NB4 (cell line): Measurements from ENCODE around the gene GRID2.

Experiments
- DNase-seq: peaks from one replicate; pipeline ENCODE4 v3.0.0; 2010; ENCODE audit warnings: low read depth
- H3K4me3 ChIP-seq: one replicate; pipeline ENCODE4 v1.5.1; 2011; ENCODE audit warnings: mild to moderate bottlenecking, low read depth, low read length, moderate library complexity
- MYC ChIP-seq: IDR thresholded peaks from 2 replicates; pipeline ENCODE4 v1.6.1; 2011; ENCODE audit warnings: low read depth, low read length
- POLR2A ChIP-seq: IDR thresholded peaks from 2 replicates; pipeline ENCODE4 v1.6.1; 2011; ENCODE audit warnings: mild to moderate bottlenecking; ENCODE audit not compliant: insufficient read length; ENCODE audit errors: extremely low read depth
- TF ChIP-seq, protein P1 (sequence below): IDR thresholded peaks from 2 replicates; pipeline ENCODE4 v1.6.1; 2011; ENCODE audit warnings: low read depth, low read length
- TF ChIP-seq, protein P2 (sequence below): IDR thresholded peaks from one replicate; pipeline ENCODE4 v1.5.1; 2012; ENCODE audit warnings: low read depth, low read length

Gene GRID2

DNA sequence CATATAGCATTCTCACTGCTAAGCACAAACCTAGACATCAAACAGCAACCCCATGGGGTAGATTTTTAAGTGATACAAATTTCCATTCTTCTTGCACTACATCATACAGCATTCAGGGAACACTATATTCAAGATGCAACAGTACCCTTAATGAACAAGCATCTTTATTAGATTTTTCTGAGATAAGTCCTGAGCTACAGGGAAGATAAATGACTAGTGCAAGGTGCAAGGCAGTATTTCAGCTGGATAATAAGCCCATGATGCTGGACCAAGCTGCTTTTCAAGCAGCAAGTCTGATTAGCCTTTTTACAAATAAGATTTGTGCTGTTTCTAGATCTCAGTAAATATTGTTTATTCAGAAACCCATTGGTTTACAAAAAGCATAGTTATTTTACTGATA, 1332.2 kb downstream of the GRID2 start:
- no peak for DNase-seq
- TF ChIP-seq POLR2A (no peak), MYC (no peak)
- TF ChIP-seq, protein P1, sequence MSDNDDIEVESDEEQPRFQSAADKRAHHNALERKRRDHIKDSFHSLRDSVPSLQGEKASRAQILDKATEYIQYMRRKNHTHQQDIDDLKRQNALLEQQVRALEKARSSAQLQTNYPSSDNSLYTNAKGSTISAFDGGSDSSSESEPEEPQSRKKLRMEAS, result no peak
- TF ChIP-seq, protein P2, sequence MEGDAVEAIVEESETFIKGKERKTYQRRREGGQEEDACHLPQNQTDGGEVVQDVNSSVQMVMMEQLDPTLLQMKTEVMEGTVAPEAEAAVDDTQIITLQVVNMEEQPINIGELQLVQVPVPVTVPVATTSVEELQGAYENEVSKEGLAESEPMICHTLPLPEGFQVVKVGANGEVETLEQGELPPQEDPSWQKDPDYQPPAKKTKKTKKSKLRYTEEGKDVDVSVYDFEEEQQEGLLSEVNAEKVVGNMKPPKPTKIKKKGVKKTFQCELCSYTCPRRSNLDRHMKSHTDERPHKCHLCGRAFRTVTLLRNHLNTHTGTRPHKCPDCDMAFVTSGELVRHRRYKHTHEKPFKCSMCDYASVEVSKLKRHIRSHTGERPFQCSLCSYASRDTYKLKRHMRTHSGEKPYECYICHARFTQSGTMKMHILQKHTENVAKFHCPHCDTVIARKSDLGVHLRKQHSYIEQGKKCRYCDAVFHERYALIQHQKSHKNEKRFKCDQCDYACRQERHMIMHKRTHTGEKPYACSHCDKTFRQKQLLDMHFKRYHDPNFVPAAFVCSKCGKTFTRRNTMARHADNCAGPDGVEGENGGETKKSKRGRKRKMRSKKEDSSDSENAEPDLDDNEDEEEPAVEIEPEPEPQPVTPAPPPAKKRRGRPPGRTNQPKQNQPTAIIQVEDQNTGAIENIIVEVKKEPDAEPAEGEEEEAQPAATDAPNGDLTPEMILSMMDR, result no peak
- no peak overlapping the region for H3K4me3 ChIP-seq

DNA sequence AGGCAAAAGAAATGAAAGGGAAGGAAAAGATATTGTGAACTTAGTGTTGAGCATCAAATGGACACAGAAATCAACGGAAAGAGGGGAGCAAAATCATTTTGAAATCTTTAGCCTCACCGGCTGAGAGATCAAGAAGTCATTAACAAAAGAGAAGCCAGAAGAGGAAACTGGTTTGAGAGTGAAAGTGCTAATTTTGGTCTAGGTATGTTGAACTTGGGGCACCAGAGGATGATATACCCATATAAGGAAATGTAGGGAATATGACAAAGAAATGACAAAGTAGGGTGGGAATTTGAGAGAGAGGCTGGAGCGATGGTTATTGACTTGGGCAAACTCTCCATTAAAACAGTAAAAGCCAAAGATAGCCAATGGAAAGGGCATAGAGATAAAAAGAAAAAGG, 1341.4 kb downstream of the GRID2 start:
- no peak overlapping the region for H3K4me3 ChIP-seq
- no peak for TF ChIP-seq MYC
- TF ChIP-seq, protein P2, result no peak
- TF ChIP-seq, protein P1, result no peak
- TF ChIP-seq POLR2A, result no peak
- no peak for DNase-seq

DNA sequence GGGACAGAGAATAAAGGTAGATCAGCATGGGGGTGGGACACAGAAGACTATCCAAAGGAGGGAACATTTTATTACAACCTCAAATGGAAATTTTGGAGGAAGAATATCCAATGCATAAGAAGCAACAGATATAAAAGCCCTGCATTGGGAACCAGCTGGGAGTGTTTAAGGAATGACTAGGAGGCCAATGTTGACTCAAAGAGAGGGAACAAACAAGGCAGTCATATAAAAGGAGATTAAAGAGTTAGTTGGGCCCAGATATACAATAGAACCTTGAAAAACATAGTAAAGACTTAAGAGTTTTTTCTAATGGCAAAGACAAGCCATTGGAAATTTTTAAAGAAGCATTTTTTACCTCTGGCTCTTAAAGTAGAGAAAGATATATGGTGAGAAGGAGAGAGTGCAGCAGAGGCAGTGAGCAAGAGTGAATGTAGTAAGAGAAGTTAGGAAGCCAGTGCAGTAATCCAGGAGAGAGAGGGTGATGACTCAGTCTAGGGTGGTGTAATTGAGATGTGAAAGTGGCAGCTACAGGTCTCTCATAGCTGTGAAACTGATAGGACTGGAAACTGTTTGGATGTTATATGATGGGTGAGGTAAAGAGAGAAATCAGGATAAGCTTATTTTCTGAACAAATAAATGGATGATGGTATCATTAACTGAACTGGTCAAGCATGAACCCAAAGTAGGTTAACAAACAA, 1342.6 kb downstream of the GRID2 start:
- no peak for TF ChIP-seq POLR2A
- TF ChIP-seq, protein P1, result no peak
- TF ChIP-seq, protein P2, result no peak
- TF ChIP-seq MYC, result no peak
- no peak overlapping the region for H3K4me3 ChIP-seq
- no peak for DNase-seq

DNA sequence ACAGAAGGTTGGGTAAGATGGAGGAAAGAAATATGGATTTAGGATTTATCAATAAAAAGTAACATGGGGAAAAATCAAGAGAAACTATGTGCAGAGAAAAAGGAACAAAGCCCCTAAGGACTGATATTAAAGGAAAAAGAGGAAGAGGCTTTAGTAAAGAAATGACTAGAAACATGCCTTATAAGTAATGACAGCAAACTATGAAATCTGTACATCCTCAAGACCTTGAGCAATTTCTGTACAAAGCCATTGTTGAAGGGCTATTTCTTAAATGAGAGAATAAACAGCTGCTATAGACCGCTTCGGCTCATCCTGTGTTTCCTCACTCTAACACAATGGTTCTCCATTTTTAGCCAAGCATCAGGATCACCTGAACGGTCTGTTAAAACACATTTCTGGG, 1344.5 kb downstream of the GRID2 start:
- no peak overlapping the region for H3K4me3 ChIP-seq
- DNase-seq, result no peak
- TF ChIP-seq, protein P1, result no peak
- no peak for TF ChIP-seq MYC
- TF ChIP-seq, protein P2, result no peak
- no peak for TF ChIP-seq POLR2A

DNA sequence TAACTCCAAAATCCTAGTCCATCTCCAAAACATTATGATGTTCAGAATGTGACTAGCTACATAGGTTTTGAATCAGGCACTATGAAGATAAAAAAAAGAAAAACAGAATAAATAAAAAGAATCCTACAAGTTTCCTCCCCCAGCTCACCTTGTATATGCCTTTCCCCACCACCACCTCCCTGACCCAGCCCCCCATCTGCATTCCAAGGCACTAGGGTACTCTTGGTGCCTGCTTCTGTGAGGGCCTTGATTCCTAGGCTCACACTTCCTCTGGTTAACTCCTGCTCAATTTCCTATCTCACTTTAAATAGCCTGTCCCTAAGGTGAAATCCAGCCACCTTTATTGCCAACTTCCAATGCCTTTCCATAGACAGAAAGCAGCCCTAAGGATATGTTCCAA, 1346.1 kb downstream of the GRID2 start:
- DNase-seq, result no peak
- H3K4me3 ChIP-seq, result no peak overlapping the region
- TF ChIP-seq POLR2A, result no peak
- TF ChIP-seq, protein P1, result no peak
- TF ChIP-seq, protein P2, result no peak
- TF ChIP-seq MYC, result no peak
